ENCODE measurements around the gene ULK3.

Gene ULK3

GRCh38 chr15:74864296-74864695 lies 21.3 kb upstream of the ULK3 start:
- Histone ChIP-seq H3K27me3 (no peaks in the 10 kb centered on the region), H3K4me1 (no peaks in the 10 kb centered on the region), H3K9me3 (no peaks in the 10 kb centered on the region), H3K4me3 (ENCODE audit: low read depth, low read length) (no peak overlapping the region), H3K36me3 (peaks cover 11% of the 10 kb centered on the region)
- DNase-seq, result no peak
- TF ChIP-seq, protein P1, sequence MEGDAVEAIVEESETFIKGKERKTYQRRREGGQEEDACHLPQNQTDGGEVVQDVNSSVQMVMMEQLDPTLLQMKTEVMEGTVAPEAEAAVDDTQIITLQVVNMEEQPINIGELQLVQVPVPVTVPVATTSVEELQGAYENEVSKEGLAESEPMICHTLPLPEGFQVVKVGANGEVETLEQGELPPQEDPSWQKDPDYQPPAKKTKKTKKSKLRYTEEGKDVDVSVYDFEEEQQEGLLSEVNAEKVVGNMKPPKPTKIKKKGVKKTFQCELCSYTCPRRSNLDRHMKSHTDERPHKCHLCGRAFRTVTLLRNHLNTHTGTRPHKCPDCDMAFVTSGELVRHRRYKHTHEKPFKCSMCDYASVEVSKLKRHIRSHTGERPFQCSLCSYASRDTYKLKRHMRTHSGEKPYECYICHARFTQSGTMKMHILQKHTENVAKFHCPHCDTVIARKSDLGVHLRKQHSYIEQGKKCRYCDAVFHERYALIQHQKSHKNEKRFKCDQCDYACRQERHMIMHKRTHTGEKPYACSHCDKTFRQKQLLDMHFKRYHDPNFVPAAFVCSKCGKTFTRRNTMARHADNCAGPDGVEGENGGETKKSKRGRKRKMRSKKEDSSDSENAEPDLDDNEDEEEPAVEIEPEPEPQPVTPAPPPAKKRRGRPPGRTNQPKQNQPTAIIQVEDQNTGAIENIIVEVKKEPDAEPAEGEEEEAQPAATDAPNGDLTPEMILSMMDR (IDR thresholded peaks at IDR 0.05; ENCODE audit: low read depth, low read length), result no peak

DNA sequence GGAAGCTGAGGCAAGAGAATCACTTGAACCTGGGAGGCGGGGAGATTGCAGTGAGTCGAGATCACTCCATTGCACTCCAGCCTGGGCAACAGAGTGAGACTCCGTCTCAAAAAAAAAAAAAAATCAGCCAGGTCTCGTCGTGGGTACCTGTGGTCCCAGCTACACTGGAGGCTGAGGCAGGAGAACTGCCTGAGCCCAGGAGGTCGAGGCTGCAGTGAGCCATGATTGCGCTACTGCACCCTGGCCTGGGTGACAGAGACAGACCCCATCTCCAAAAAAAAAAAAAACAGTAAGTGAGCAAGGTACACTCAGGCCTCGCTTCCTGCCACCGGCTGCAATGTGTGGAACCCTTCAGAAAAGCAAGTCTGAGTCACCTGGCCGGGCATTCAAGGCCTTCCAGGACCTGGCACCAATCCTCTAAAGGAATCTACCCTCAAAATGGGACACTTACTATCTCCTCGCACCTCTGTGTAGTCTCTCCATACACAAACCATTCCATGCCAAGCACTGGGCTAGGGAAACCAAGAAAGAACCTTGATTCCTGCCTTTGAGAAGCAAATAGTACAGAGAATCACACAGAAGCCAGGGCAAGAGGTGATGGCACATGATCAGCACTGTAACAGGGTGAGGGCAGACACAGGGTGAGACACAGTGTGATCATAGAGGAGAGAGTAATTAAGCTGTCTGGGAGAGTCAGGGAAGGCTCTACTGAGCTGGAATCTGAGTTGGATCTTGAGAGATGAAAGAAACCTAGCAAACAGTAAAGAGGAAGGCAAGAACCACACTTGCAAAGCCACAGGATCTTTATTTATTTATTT lies 20.5 kb upstream of the ULK3 start:
- Histone ChIP-seq H3K4me1 (no peaks in the 10 kb centered on the region), H3K9me3 (no peaks in the 10 kb centered on the region)
- DNase-seq, result no peak

GRCh38 chr15:74858369-74858740 lies 15.4 kb upstream of the ULK3 start:
- peaks cover 6% of the 10 kb centered on the region; the same call in 1 of the 2 replicates for H3K36me3 ChIP-seq
- DNase-seq, result no peak
- H3K9me3 ChIP-seq, result no peaks in the 10 kb centered on the region
- no peaks in the 10 kb centered on the region for H3K27me3 ChIP-seq
- no peak overlapping the region for H3K4me3 ChIP-seq (ENCODE audit: low read depth, low read length)
- TF ChIP-seq, protein P1 (IDR thresholded peaks at IDR 0.05; ENCODE audit: low read depth, low read length), result no peak
- peaks cover 5% of the 10 kb centered on the region for H3K4me1 ChIP-seq

More for the DNA sequence above, 20.5 kb upstream of the ULK3 start:
- peaks cover 7% of the 10 kb centered on the region for H3K36me3 ChIP-seq
- H3K27me3 ChIP-seq, result no peaks in the 10 kb centered on the region
- TF ChIP-seq, protein P1 (IDR thresholded peaks at IDR 0.05; ENCODE audit: low read depth, low read length), result no peak
- H3K4me3 ChIP-seq (ENCODE audit: low read depth, low read length), result no peak overlapping the region

DNA sequence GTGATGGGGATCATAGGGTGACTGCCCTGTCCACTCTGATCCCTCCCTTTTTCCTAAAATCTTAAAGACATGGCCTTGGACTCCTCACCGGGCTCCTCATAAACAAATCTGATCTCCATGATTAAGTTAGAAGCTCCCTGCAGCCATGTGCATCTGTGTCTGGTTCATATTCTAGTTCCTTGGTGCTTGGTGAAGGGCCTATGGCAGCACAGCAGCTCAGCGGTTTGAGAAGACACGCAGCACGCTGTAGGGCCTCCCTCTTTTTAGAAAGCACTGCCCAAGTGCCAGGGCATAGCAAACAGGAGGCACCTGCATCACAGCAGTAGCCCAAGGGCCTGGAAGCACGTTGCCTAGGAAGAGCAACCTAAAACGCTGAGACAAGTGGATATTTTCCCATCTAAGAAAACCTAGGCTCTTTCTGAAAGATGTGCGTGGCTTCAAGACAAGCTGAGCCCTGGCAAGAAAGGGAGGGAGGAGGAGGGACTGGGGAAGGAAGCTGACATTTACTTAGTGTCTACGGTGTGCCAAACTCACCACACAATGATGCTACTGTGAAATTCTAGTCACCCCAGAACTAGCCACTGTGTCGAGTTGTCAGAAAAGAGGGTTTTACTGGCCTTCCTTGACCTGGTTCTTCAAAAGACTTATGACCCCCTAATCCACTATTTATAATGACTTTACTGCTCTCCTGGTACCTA lies 14.9 kb upstream of the ULK3 start:
- H3K4me3 ChIP-seq (ENCODE audit: low read depth, low read length), result no peak overlapping the region
- no peaks in the 10 kb centered on the region for H3K27me3 ChIP-seq
- peaks cover 5% of the 10 kb centered on the region for H3K4me1 ChIP-seq
- H3K36me3 ChIP-seq, result peaks cover 9% of the 10 kb centered on the region; the same call in 1 of the 2 replicates
- no peaks in the 10 kb centered on the region for H3K9me3 ChIP-seq
- DNase-seq, result no peak
- TF ChIP-seq, protein P1 (IDR thresholded peaks at IDR 0.05; ENCODE audit: low read depth, low read length), result no peak

DNA sequence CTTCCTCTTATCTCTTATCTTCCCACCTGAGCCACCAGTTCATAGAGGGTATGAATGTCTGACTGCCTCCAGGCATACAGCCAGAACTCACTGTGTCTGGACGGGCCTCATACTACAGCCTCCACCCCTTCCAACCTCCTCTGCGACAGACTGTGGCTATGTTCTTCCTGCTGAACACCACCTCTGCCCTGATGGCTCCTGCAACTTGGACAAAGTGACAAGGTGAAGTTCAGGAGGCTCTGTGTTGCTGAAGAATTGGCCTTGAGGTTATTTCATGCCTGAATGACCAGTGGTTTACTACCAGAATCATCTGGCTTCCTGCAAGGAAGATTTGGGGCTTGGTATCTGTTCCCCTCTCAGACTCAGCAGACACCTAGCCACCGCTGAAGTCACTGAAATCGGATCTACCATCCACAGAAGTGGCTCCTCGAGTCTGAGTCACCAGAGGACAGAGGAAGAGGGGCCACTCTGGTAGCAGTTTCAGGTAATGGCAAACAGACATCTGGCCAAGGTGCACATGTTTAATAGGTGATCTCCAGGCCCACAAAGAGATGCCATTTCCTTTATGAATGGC lies 14.2 kb upstream of the ULK3 start:
- Histone ChIP-seq H3K4me1 (peaks cover 5% of the 10 kb centered on the region), H3K36me3 (peaks cover 9% of the 10 kb centered on the region; the same call in 1 of the 2 replicates), H3K9me3 (no peaks in the 10 kb centered on the region), H3K4me3 (ENCODE audit: low read depth, low read length) (no peak overlapping the region), H3K27me3 (no peaks in the 10 kb centered on the region)
- peak; percentile 42 for DNase-seq
- TF ChIP-seq, protein P1 (IDR thresholded peaks at IDR 0.05; ENCODE audit: low read depth, low read length), result no peak
